Breast epithelium (tissue), 3 donors: Measurements from ENCODE around the gene FNDC3B.

Experiments
- CTCF ChIP-seq, 3 donors: fragments of 450-650 bp; IDR thresholded peaks; one replicate each; pipeline ENCODE4 v1.5.1; 2016 to 2017; ENCODE audit warnings: antibody characterized with exemption in 3 of 3, mild to moderate bottlenecking in 3 of 3, moderate library complexity in 3 of 3
- POLR2A ChIP-seq: fragments of 450-650 bp; IDR thresholded peaks from one replicate; pipeline ENCODE4 v1.6.1; 2016; ENCODE audit warnings: antibody characterized with exemption, mild to moderate bottlenecking, moderate library complexity

DNA sequence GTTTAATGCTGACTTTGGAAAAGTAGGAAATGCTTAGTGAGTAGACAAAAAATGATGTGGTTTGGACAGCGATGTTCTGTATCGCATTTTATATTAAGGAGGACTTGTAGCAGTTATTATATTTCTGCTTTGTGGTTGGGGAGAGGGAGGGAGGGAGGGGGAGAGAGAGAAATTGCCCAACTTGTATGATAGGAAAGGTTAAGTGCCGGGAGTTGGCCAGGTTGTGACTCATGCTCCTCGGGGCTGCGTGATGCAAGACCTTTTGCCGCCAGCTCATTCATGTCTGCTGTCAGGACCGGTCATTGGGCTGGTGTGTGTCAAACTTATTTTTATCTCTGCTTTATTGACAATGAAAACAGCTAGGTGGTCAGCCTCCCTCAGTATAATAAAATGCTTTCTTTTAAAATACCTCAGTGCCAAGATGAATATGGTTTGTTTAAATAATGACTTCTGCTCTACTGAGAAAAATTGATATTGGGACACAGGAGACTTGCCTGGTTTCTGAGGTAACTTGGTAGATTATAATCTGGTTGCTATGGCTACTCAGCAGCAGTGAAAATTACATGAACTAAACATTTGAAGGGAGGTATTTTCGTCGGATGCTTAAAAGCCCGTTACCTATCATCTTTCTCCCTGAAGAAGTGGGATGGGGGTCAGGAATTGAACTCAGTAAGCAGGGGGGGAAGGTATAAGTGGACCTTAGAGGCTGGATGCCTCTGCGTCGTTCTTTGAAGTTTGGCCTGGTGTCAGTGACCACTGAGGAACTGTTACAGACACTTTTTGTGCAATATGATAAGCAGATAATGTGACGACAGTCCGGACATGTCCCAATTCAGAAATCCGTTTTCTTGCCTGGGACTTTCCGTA is 90.7 kb downstream of the FNDC3B start:
- TF ChIP-seq POLR2A (no peak), CTCF (IDR thresholded peaks at IDR 0.05) (no peak)
